Ectodermal cell (in vitro differentiated cells): ENCODE data around the gene KRTAP1-4.

Experiments
- H3K27ac ChIP-seq: 2 replicates; pipeline ENCODE4 v1.7.0; 2013; ENCODE audit warnings: mild to moderate bottlenecking, low read depth, low read length; ENCODE audit not compliant: insufficient read depth, poor library complexity, severe bottlenecking
- H3K27me3 ChIP-seq: 2 replicates; pipeline ENCODE4 v1.7.0; 2013; ENCODE audit warnings: mild to moderate bottlenecking, low read length; ENCODE audit not compliant: insufficient read depth, control insufficient read depth, poor library complexity, severe bottlenecking
- H3K36me3 ChIP-seq: one replicate; pipeline ENCODE4 v1.7.0; 2013; ENCODE audit warnings: low read length; ENCODE audit not compliant: control insufficient read depth, insufficient read depth
- H3K4me1 ChIP-seq: one replicate; pipeline ENCODE4 v1.7.0; 2013; ENCODE audit warnings: low read length; ENCODE audit not compliant: control insufficient read depth, insufficient read depth
- H3K4me3 ChIP-seq: 2 replicates; pipeline ENCODE4 v1.7.0; 2013; ENCODE audit warnings: low read depth, low read length, control low read depth; ENCODE audit not compliant: insufficient read depth
- H3K9me3 ChIP-seq: 2 replicates; pipeline ENCODE4 v1.7.0; 2013; ENCODE audit warnings: mild to moderate bottlenecking, low read length, moderate library complexity; ENCODE audit not compliant: control insufficient read depth
- WGBS, 2 experiments: methylation state at CpG; one replicate each; pipeline ENCODE4 v1.1.7; 2013; ENCODE audit warnings: missing lambda C conversion rate in 2 of 2; 5-methylcytosine and 5-hydroxymethylcytosine counted together

Gene KRTAP1-4

DNA sequence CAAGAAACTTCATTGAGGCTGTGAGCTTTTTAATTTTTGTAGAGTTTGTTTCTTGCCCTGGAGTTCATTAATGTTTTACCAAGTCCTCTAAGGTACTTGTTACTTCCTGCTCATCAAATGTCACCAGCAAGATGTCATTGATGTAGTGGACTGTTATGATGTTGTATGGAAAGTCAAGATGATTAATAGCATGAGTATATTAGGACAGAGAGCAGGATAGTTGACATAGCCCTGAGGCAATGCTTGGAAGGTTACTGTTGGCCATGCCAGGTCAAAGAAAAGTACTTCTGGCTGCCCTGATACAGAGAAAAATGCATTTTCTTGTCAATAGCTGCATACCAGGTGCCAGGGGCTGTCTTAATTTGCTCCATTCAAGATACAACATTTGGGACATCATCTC lies 9.7 kb downstream of the KRTAP1-4 start:
- H3K27me3 ChIP-seq = no peaks in the 10 kb centered on the region
- no peaks in the 10 kb centered on the region for H3K36me3 ChIP-seq
- no peaks in the 10 kb centered on the region for H3K9me3 ChIP-seq

GRCh38 chr17:41019415-41019814 lies 10.6 kb downstream of the KRTAP1-4 start:
- WGBS, 2 experiments = 93 to 96% methylated on average over 3 of the region's 3 CpGs
- no peaks in the 10 kb centered on the region for H3K27me3 ChIP-seq
- no peak overlapping the region for H3K27ac ChIP-seq
- H3K9me3 ChIP-seq = no peaks in the 10 kb centered on the region
- no peak overlapping the region for H3K4me3 ChIP-seq
- H3K4me1 ChIP-seq = no peaks in the 10 kb centered on the region
- H3K36me3 ChIP-seq = no peaks in the 10 kb centered on the region

More for the DNA sequence above, 9.7 kb downstream of the KRTAP1-4 start:
- Histone ChIP-seq H3K27ac (no peak overlapping the region), H3K4me1 (no peaks in the 10 kb centered on the region), H3K4me3 (no peak overlapping the region)

DNA sequence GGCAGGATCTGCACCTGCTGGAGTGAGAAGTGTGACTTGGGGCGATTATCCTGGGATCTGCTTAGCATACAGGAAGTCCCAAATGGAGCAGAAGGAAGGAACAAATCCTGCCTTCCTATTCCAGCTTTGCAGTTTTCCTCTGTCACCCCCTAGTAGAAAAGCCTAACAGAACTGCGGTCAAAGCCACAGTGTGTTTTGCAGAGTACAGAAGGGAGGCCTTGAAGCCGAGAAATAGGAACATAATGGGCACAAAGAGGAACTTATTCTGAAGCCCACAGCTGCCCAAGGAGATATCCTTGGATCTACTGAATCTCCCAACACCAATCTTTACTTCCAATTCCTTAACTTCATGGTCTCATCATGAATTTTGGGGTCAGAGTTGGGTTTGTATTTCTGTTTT lies 11.5 kb downstream of the KRTAP1-4 start:
- no peaks in the 10 kb centered on the region for H3K9me3 ChIP-seq
- H3K4me3 ChIP-seq = no peak overlapping the region
- 91 to 93% methylated on average over 3 of the region's 3 CpGs for WGBS, 2 experiments

DNA sequence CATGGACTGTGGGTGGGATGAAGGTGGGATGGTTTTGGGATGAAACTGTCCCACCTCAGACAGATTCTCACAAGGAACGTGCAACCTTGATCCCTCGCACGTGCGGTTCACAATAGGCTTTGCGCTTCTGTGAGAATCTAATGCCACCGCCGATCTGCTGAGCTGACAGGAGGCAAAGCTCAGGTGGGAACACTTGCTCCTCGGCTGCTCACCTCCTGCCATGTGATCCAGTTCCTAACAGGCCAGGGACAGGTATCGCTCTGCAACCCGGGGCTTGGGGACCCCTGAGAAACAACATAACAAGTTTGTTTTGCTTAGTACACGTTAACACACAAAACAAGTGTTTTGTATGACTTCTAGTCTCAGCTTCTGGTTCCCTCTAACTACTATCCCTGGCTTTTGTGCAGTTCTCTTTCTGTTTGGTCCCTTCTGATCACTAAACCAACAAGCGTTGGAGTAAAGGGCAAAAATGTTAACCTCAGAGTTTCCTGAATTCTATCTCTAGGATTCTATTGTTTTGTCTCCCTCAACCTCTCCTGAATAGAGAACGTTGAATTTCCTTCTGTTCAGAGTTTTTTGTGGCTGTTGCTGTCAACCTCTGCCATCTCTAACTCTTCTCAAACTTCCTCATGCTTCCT lies 13.3 kb downstream of the KRTAP1-4 start:
- no peaks in the 10 kb centered on the region for H3K36me3 ChIP-seq
- WGBS, 2 experiments = 91 to 92% methylated on average over 13 of the region's 13 CpGs
- H3K4me1 ChIP-seq = no peaks in the 10 kb centered on the region
- no peak overlapping the region for H3K4me3 ChIP-seq
- no peak overlapping the region for H3K27ac ChIP-seq
- no peaks in the 10 kb centered on the region for H3K9me3 ChIP-seq
- no peaks in the 10 kb centered on the region for H3K27me3 ChIP-seq

More for the DNA sequence above, 11.5 kb downstream of the KRTAP1-4 start:
- Histone ChIP-seq H3K36me3 (no peaks in the 10 kb centered on the region), H3K27me3 (no peaks in the 10 kb centered on the region), H3K4me1 (no peaks in the 10 kb centered on the region), H3K27ac (no peak overlapping the region)

- Histone ChIP-seq H3K4me3 (no peak overlapping the region), H3K27me3 (no peaks in the 10 kb centered on the region), H3K9me3 (no peaks in the 10 kb centered on the region), H3K4me1 (no peaks in the 10 kb centered on the region), H3K36me3 (no peaks in the 10 kb centered on the region), H3K27ac (no peak overlapping the region)
- WGBS, 2 experiments = 78 to 85% methylated on average over 6 to 7 of the region's 7 CpGs
Observed at GRCh38 chr17:41015454-41015853, 14.5 kb downstream of the KRTAP1-4 start.

- Histone ChIP-seq H3K27ac (no peak overlapping the region), H3K36me3 (no peaks in the 10 kb centered on the region), H3K27me3 (no peaks in the 10 kb centered on the region), H3K4me3 (no peak overlapping the region), H3K4me1 (peaks cover 6% of the 10 kb centered on the region), H3K9me3 (no peaks in the 10 kb centered on the region)
- 68 to 88% methylated on average over 1 of the region's 1 CpG for WGBS, 2 experiments
Observed at GRCh38 chr17:41013606-41014005, 16.4 kb downstream of the KRTAP1-4 start.

GRCh38 chr17:41013181-41013580 lies 16.8 kb downstream of the KRTAP1-4 start:
- WGBS, 2 experiments = 95 to 98% methylated on average over 3 of the region's 3 CpGs
- Histone ChIP-seq H3K4me1 (peaks cover 6% of the 10 kb centered on the region), H3K36me3 (no peaks in the 10 kb centered on the region), H3K27ac (no peak overlapping the region), H3K27me3 (no peaks in the 10 kb centered on the region), H3K9me3 (no peaks in the 10 kb centered on the region), H3K4me3 (no peak overlapping the region)

DNA sequence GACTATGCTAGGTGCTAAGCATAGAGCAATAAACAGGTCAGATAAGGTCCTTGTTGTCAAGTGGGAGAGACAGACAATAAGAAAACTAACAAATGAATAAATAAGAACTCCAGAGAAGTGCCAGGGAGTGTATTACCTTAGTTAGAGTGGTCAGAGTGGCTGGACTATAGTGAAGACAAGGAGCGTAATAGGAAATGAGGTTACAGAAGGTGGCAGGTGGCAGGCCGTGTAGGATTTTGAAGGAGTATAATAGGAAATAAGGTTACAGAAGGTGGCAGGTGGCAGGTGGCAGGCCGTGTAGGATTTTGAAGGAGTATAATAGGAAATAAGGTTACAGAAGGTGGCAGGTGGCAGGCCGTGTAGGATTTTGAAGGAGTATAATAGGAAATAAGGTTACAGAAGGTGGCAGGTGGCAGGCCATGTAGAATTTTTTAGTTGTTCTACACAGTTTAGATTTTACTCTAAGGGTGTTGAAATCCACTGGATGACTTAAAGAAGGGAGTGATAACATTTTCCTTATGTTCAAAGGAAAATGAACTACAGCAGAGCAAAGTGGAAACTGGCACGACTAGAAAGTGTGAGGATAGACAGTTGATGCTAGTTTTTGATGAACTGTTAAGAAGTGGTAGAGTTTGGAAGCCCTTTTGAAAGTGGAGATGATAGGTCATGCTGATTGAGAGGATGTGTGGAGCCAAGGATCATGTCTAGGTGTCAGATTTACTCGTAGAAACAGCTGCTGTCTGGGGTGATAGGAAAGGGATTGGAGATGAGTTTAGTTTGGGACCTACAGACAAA lies 17.5 kb downstream of the KRTAP1-4 start:
- Histone ChIP-seq H3K4me3 (no peak overlapping the region), H3K4me1 (peaks cover 6% of the 10 kb centered on the region), H3K27me3 (no peaks in the 10 kb centered on the region), H3K9me3 (no peaks in the 10 kb centered on the region), H3K27ac (no peak overlapping the region), H3K36me3 (no peaks in the 10 kb centered on the region)
- 89 to 92% methylated on average over 6 of the region's 6 CpGs for WGBS, 2 experiments

DNA sequence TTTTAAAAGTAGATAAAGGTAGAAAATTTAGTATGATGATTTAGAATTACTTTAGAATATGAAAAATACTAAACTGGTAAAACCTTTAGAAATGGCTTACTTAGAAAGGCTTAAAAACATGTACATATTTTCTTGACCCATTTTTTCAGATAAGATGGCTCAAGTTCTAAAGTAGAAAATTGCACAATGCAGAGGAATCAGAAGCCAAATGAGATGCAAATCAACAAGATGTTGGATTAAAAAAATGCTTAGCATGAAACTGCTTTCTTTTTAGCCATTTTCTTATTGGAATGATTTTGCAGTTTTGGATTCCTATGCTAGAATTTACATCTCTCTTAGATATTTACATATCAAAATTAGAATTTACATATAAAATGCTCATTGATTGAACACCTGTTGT lies 19.6 kb downstream of the KRTAP1-4 start:
- no peaks in the 10 kb centered on the region for H3K9me3 ChIP-seq
- H3K4me1 ChIP-seq = peaks cover 6% of the 10 kb centered on the region
- no peak overlapping the region for H3K27ac ChIP-seq
- H3K4me3 ChIP-seq = no peak overlapping the region
- no peaks in the 10 kb centered on the region for H3K27me3 ChIP-seq
- no peaks in the 10 kb centered on the region for H3K36me3 ChIP-seq

- Histone ChIP-seq H3K36me3 (no peaks in the 10 kb centered on the region), H3K27me3 (no peaks in the 10 kb centered on the region), H3K9me3 (no peaks in the 10 kb centered on the region), H3K4me3 (no peak overlapping the region), H3K27ac (peak overlapping the region; percentile 28), H3K4me1 (peaks cover 6% of the 10 kb centered on the region)
- 100% methylated on average over 1 of the region's 1 CpG; no CpG with 5 or more reads in 1 of the 2 experiments for WGBS, 2 experiments
Observed at GRCh38 chr17:41009936-41010335, 20.1 kb downstream of the KRTAP1-4 start.
